Neuronal stem cell (in vitro differentiated cells): ENCODE results near the gene RNF144A.

Experiments
- DNase-seq: peaks from one replicate; pipeline ENCODE4 v3.0.0-alpha.2; 2013; ENCODE audit warnings: low spot score
- H2AFZ ChIP-seq: one replicate; pipeline ENCODE4 v1.6.1; 2013; ENCODE audit warnings: mild to moderate bottlenecking, low read length, inconsistent platforms
- H2AK5ac ChIP-seq: 2 replicates; pipeline ENCODE4 v1.6.1; 2013; ENCODE audit warnings: low read depth, mild to moderate bottlenecking, inconsistent platforms, low read length, moderate library complexity, mixed read lengths
- H2BK120ac ChIP-seq: 2 replicates; pipeline ENCODE4 v1.6.1; 2013; ENCODE audit warnings: low read depth, mild to moderate bottlenecking, inconsistent platforms, low read length, moderate library complexity, mixed read lengths
- H2BK12ac ChIP-seq: one replicate; pipeline ENCODE4 v1.6.1; 2013; ENCODE audit warnings: low read length, inconsistent platforms
- H2BK15ac ChIP-seq: 2 replicates; pipeline ENCODE4 v1.6.1; 2013; ENCODE audit warnings: mild to moderate bottlenecking, low read length, inconsistent platforms, mixed read lengths
- H2BK5ac ChIP-seq: one replicate; pipeline ENCODE4 v1.6.1; 2013; ENCODE audit warnings: inconsistent platforms, mild to moderate bottlenecking, low read length, moderate library complexity
- H3K14ac ChIP-seq: one replicate; pipeline ENCODE4 v1.6.1; 2013; ENCODE audit warnings: low read length, inconsistent platforms
- H3K18ac ChIP-seq: 2 replicates; pipeline ENCODE4 v1.6.1; 2013; ENCODE audit warnings: low read length, inconsistent platforms
- H3K23ac ChIP-seq: 2 replicates; pipeline ENCODE4 v1.6.1; 2013; ENCODE audit warnings: low read depth, mild to moderate bottlenecking, mixed read lengths, low read length, inconsistent platforms; ENCODE audit not compliant: poor library complexity
- H3K27ac ChIP-seq: replicated peaks from 3 replicates; pipeline ENCODE4 v1.5.1; 2013; ENCODE audit warnings: low read length, inconsistent platforms
- H3K27me3 ChIP-seq, 3 experiments: 2 replicates each; pipeline ENCODE4 v1.6.1; 2013; ENCODE audit warnings: low read length in 3 of 3, mild to moderate bottlenecking in 2 of 3, inconsistent platforms in 1 of 3, low read depth in 1 of 3, mixed read lengths in 1 of 3, moderate library complexity in 1 of 3; ENCODE audit not compliant: control insufficient read depth in 3 of 3, insufficient read depth in 3 of 3
- H3K36me3 ChIP-seq, 2 donors: replicated peaks in 1 of 2; 2 replicates each; pipeline ENCODE4 v1.6.1; 2013; ENCODE audit warnings: low read length in 2 of 2; ENCODE audit not compliant: control insufficient read depth in 2 of 2, insufficient read depth in 2 of 2
- H3K4ac ChIP-seq: 2 replicates; pipeline ENCODE4 v1.6.1; 2013; ENCODE audit warnings: inconsistent platforms, mild to moderate bottlenecking, low read length, moderate library complexity
- H3K4me1 ChIP-seq, 2 donors: 1 replicate in 1 of 2; 2 replicates in 1 of 2; pipeline ENCODE4 v1.6.1; 2013; ENCODE audit warnings: low read length in 2 of 2, low read depth in 1 of 2; ENCODE audit not compliant: control insufficient read depth in 2 of 2, insufficient read depth in 1 of 2
- H3K4me2 ChIP-seq: one replicate; pipeline ENCODE4 v1.6.1; 2013; ENCODE audit warnings: mild to moderate bottlenecking, low read length, inconsistent platforms; ENCODE audit not compliant: insufficient read depth, poor library complexity, severe bottlenecking
- H3K4me3 ChIP-seq, 2 donors: 2 replicates each; pipeline ENCODE4 v1.5.1; 2013; ENCODE audit warnings: low read length in 2 of 2, mild to moderate bottlenecking in 2 of 2, inconsistent platforms in 1 of 2, moderate library complexity in 1 of 2
- H3K79me1 ChIP-seq: one replicate; pipeline ENCODE4 v1.6.1; 2013; ENCODE audit warnings: low read depth, mild to moderate bottlenecking, inconsistent platforms, low read length, moderate library complexity
- H3K9ac ChIP-seq: one replicate; pipeline ENCODE4 v1.6.1; 2013; ENCODE audit warnings: mild to moderate bottlenecking, low read depth, low read length, inconsistent platforms; ENCODE audit not compliant: poor library complexity
- H3K9me3 ChIP-seq, 2 donors: replicated peaks in 1 of 2; 2 replicates each; pipeline versions ENCODE3 to v1.6.1; 2013; ENCODE audit warnings: low read length in 2 of 2, mild to moderate bottlenecking in 2 of 2, inconsistent platforms in 1 of 2, low read depth in 1 of 2, mixed read lengths in 1 of 2, moderate library complexity in 1 of 2; ENCODE audit not compliant: control insufficient read depth in 2 of 2, insufficient read depth in 1 of 2
- H4K8ac ChIP-seq: one replicate; pipeline ENCODE4 v1.6.1; 2013; ENCODE audit warnings: low read depth, mild to moderate bottlenecking, inconsistent platforms, low read length, moderate library complexity
- H4K91ac ChIP-seq: one replicate; pipeline ENCODE4 v1.6.1; 2013; ENCODE audit warnings: low read length, low read depth, mild to moderate bottlenecking, inconsistent platforms; ENCODE audit not compliant: poor library complexity
- WGBS, 2 donors: extraction: QIAGEN DNeasy Blood & Tissue Kit; methylation state at CpG; one replicate each; pipeline ENCODE4 v1.1.7; 2013; ENCODE audit warnings: missing lambda C conversion rate in 2 of 2, mixed read lengths in 1 of 2; ENCODE audit not compliant: insufficient read length in 2 of 2, insufficient replicate concordance in 1 of 2; ENCODE audit errors: extremely low coverage in 2 of 2; 5-methylcytosine and 5-hydroxymethylcytosine counted together

The RNF144A gene

GRCh38 chr2:7089284-7089683, 172.1 kb downstream of the RNF144A start:
- H2BK120ac ChIP-seq = no peak overlapping the region
- no peaks in the 10 kb centered on the region for H3K36me3 ChIP-seq
- no peak overlapping the region for H2AFZ ChIP-seq
- no peak overlapping the region for H3K14ac ChIP-seq
- H3K4me2 ChIP-seq = no peak overlapping the region
- no peak overlapping the region for H3K18ac ChIP-seq
- no peak overlapping the region for H3K4ac ChIP-seq
- H3K79me1 ChIP-seq = no peaks in the 10 kb centered on the region
- no peak overlapping the region for H3K23ac ChIP-seq
- peaks cover 0 to 4% of the 10 kb centered on the region in 2 donors for H3K9me3 ChIP-seq
- no peaks in the 10 kb centered on the region for H3K27me3 ChIP-seq
- H2BK5ac ChIP-seq = no peak overlapping the region
- WGBS, 2 donors = no CpG with 5 or more reads among the region's 16 CpGs
- H4K91ac ChIP-seq = no peak overlapping the region
- no peak for DNase-seq
- H2AK5ac ChIP-seq = no peak overlapping the region
- H2BK12ac ChIP-seq = no peak overlapping the region
- no peak overlapping the region for H3K27ac ChIP-seq
- no peak overlapping the region for H4K8ac ChIP-seq
- H3K4me3 ChIP-seq = no peak overlapping the region
- H3K4me1 ChIP-seq = no peaks in the 10 kb centered on the region
- no peak overlapping the region for H3K9ac ChIP-seq
- no peak overlapping the region for H2BK15ac ChIP-seq

GRCh38 chr2:7089898-7090510, 172.8 kb downstream of the RNF144A start:
- no peak overlapping the region for H3K9ac ChIP-seq
- H2BK120ac ChIP-seq = peak overlapping the region; percentile 84
- H3K36me3 ChIP-seq = no peaks in the 10 kb centered on the region
- no peak overlapping the region for H2AK5ac ChIP-seq
- no peak overlapping the region for H3K4me2 ChIP-seq
- H2BK15ac ChIP-seq = no peak overlapping the region
- H3K4ac ChIP-seq = no peak overlapping the region
- H4K8ac ChIP-seq = no peak overlapping the region
- no peak overlapping the region for H2AFZ ChIP-seq
- WGBS, 2 donors = no CpG with 5 or more reads among the region's 26 CpGs
- peak overlapping the region; percentile 62 for H3K18ac ChIP-seq
- no peak overlapping the region for H3K14ac ChIP-seq
- no peak overlapping the region for H3K4me3 ChIP-seq
- no peaks in the 10 kb centered on the region for H3K79me1 ChIP-seq
- H3K27ac ChIP-seq = no peak overlapping the region
- no peak overlapping the region for H3K23ac ChIP-seq
- H4K91ac ChIP-seq = no peak overlapping the region
- no peak for DNase-seq
- H2BK12ac ChIP-seq = no peak overlapping the region
- no peaks in the 10 kb centered on the region for H3K27me3 ChIP-seq
- H3K9me3 ChIP-seq = peaks cover 0 to 3% of the 10 kb centered on the region in 2 donors
- no peak overlapping the region for H2BK5ac ChIP-seq
- no peaks in the 10 kb centered on the region for H3K4me1 ChIP-seq

GRCh38 chr2:7093376-7093775, 176.2 kb downstream of the RNF144A start:
- H2BK120ac ChIP-seq = no peak overlapping the region

More at GRCh38 chr2:7093376-7093775, 176.2 kb downstream of the RNF144A start:
- H3K23ac ChIP-seq = no peak overlapping the region
- no peak overlapping the region for H2BK15ac ChIP-seq
- H3K27me3 ChIP-seq = no peaks in the 10 kb centered on the region
- H3K4me3 ChIP-seq = no peak overlapping the region
- H2AFZ ChIP-seq = no peak overlapping the region
- no peak overlapping the region for H3K18ac ChIP-seq
- no peak overlapping the region for H2AK5ac ChIP-seq
- H3K9ac ChIP-seq = no peak overlapping the region
- H3K79me1 ChIP-seq = no peaks in the 10 kb centered on the region
- no CpG with 5 or more reads among the region's 3 CpGs for WGBS, 2 donors
- no peak overlapping the region for H3K27ac ChIP-seq
- no peak overlapping the region for H4K91ac ChIP-seq
- no peak overlapping the region for H3K14ac ChIP-seq
- no peaks in the 10 kb centered on the region for H3K9me3 ChIP-seq
- DNase-seq = no peak
- H3K4ac ChIP-seq = no peak overlapping the region
- peaks cover 0 to 4% of the 10 kb centered on the region in 2 donors for H3K4me1 ChIP-seq
- no peak overlapping the region for H3K4me2 ChIP-seq
- H2BK5ac ChIP-seq = no peak overlapping the region
- H2BK12ac ChIP-seq = no peak overlapping the region
- no peaks in the 10 kb centered on the region for H3K36me3 ChIP-seq
- no peak overlapping the region for H4K8ac ChIP-seq
